Neutrophil (primary cell): Measurements from ENCODE around the gene SLC26A11.

Experiments used
- H3K27ac ChIP-seq: fragments of 200-600 bp; sonication (generic); 2 replicates; pipeline ENCODE4 v1.5.1; 2016; ENCODE audit warnings: mild to moderate bottlenecking, moderate library complexity
- H3K27me3 ChIP-seq: fragments of 200-600 bp; sonication (generic); 2 replicates; pipeline ENCODE4 v1.6.0; 2016; ENCODE audit warnings: mild to moderate bottlenecking
- H3K36me3 ChIP-seq: fragments of 200-600 bp; sonication (generic); 2 replicates; pipeline ENCODE4 v1.5.1; 2017
- H3K4me1 ChIP-seq, 2 experiments: fragments of 200-600 bp in 1 of 2; sonication (generic) in 1 of 2; 1 replicate in 1 of 2; 2 replicates in 1 of 2; pipeline versions ENCODE4 v1.5.1 to v1.6.1; 2013 to 2016; ENCODE audit warnings: low read depth in 1 of 2, low read length in 1 of 2, mild to moderate bottlenecking in 1 of 2, moderate library complexity in 1 of 2; ENCODE audit not compliant: control insufficient read depth in 1 of 2, insufficient read depth in 1 of 2
- H3K4me3 ChIP-seq, 2 experiments: fragments of 200-600 bp in 1 of 2; sonication (generic) in 1 of 2; 1 replicate in 1 of 2; 2 replicates in 1 of 2; pipeline ENCODE4 v1.5.1; 2013 to 2016; ENCODE audit warnings: low read depth in 1 of 2, low read length in 1 of 2, mild to moderate bottlenecking in 1 of 2, moderate library complexity in 1 of 2
- H3K9me3 ChIP-seq: fragments of 200-600 bp; sonication (generic); 2 replicates; pipeline ENCODE4 v1.5.1; 2016
- TF ChIP-seq, protein P1 (sequence below): fragments of 200-600 bp; sonication (generic); IDR thresholded peaks from 2 replicates; pipeline ENCODE4 v1.5.1; 2016; ENCODE audit warnings: antibody characterized with exemption

Gene SLC26A11

GRCh38 chr17:80261159-80261894 is 41.1 kb downstream of the SLC26A11 start:
- Histone ChIP-seq H3K9me3 (no peaks in the 10 kb centered on the region), H3K4me1 (peaks cover 45 to 49% of the 10 kb centered on the region in 2 experiments), H3K27me3 (peaks cover 5% of the 10 kb centered on the region), H3K4me3 (peak overlapping the region; percentile 94 to 97), H3K36me3 (peaks cover 18% of the 10 kb centered on the region), H3K27ac (peak overlapping the region; percentile 98)
- TF ChIP-seq, protein P1, sequence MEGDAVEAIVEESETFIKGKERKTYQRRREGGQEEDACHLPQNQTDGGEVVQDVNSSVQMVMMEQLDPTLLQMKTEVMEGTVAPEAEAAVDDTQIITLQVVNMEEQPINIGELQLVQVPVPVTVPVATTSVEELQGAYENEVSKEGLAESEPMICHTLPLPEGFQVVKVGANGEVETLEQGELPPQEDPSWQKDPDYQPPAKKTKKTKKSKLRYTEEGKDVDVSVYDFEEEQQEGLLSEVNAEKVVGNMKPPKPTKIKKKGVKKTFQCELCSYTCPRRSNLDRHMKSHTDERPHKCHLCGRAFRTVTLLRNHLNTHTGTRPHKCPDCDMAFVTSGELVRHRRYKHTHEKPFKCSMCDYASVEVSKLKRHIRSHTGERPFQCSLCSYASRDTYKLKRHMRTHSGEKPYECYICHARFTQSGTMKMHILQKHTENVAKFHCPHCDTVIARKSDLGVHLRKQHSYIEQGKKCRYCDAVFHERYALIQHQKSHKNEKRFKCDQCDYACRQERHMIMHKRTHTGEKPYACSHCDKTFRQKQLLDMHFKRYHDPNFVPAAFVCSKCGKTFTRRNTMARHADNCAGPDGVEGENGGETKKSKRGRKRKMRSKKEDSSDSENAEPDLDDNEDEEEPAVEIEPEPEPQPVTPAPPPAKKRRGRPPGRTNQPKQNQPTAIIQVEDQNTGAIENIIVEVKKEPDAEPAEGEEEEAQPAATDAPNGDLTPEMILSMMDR = no peak

- TF ChIP-seq, protein P1 = no peak
- H3K27me3 ChIP-seq = peaks cover 5% of the 10 kb centered on the region
- peaks cover 24% of the 10 kb centered on the region for H3K36me3 ChIP-seq
- H3K4me1 ChIP-seq = peaks cover 45 to 49% of the 10 kb centered on the region in 2 experiments
- no peaks in the 10 kb centered on the region for H3K9me3 ChIP-seq
- peak overlapping the region; percentile 94 to 97 for H3K4me3 ChIP-seq
- H3K27ac ChIP-seq = peak overlapping the region; percentile 98
Observed at GRCh38 chr17:80261895-80262279, 41.7 kb downstream of the SLC26A11 start.

DNA sequence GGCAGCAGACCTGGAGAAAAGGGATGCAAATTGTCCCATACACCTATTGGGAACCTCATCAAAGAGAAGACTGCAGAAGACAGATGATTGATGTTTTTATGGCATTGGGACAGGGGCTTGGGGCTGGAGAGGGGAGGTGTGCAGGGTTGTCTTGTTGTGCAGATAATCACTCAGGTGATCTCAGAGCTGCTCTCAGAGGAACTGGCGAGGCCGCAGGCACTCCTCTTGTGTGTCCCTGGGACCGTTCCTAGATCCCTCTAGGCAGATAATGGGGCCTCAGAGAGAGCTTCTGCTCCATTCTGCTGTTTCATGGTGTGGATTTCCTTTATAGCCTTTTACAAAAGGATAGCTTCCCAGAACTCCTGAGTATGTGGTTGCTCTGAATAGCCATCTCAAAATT is 42.1 kb downstream of the SLC26A11 start:
- H3K27ac ChIP-seq = peak overlapping the region; percentile 98
- peak overlapping the region; percentile 94 to 97 for H3K4me3 ChIP-seq
- peaks cover 45 to 49% of the 10 kb centered on the region in 2 experiments for H3K4me1 ChIP-seq
- no peaks in the 10 kb centered on the region for H3K9me3 ChIP-seq
- peaks cover 25% of the 10 kb centered on the region for H3K36me3 ChIP-seq
- peaks cover 5% of the 10 kb centered on the region for H3K27me3 ChIP-seq
- TF ChIP-seq, protein P1 = no peak

- Histone ChIP-seq H3K9me3 (no peaks in the 10 kb centered on the region), H3K27ac (peak overlapping the region; percentile 98), H3K27me3 (peaks cover 5% of the 10 kb centered on the region), H3K4me1 (peaks cover 45 to 49% of the 10 kb centered on the region in 2 experiments), H3K36me3 (peaks cover 25% of the 10 kb centered on the region), H3K4me3 (peak overlapping the region; percentile 94 to 97)
- TF ChIP-seq, protein P1 = no peak
Observed at GRCh38 chr17:80262775-80263244, 42.6 kb downstream of the SLC26A11 start.

DNA sequence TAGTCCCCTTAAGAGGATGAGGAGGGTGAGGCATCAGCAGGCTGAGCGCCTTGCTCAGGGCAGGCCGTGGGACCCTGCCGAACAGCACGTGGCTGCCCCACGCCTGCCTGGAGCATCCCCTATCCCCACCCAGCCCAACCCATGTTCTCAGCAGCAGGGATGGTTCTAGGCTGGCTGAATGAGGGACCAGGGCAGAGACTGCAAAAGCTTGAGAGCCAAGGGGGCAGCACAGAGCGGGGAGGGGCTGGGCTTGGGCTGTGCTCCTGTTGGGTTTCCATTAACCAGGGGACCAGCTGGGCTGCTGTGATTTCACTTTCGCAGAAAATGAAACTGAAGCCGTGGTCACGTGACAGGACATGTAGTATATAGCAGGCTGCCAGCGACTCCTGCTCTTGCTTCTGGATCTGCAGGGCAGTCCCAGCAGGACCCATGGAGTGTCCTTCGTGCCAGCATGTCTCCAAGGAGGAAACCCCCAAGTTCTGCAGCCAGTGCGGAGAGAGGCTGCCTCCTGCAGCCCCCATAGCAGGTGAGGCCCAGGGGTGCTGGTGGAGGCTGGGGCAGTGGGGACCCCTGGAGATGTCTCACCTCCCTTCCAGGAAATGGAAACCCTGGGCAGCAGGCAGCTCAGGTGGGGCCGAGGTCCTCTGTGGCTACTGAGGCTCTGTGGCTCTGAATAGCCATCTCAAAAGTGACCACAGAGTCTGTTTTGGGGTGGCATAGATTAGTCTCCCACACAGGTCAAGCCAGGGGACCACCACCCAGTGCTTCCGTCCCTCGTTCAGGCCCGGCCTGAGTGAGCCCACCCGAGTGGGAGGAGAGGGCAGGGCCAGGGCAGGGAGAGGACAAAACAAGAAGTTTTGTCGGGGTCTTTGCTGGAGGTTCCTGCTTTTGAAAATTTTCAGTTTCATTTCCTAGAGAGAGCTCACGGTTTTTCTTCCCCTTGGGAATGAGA is 43.3 kb downstream of the SLC26A11 start:
- H3K27ac ChIP-seq = peak overlapping the region; percentile 98
- H3K9me3 ChIP-seq = no peaks in the 10 kb centered on the region
- TF ChIP-seq, protein P1 = peak; percentile 43
- H3K4me3 ChIP-seq = peak overlapping the region; percentile 94 to 97
- H3K27me3 ChIP-seq = peaks cover 5% of the 10 kb centered on the region
- H3K4me1 ChIP-seq = peaks cover 45 to 49% of the 10 kb centered on the region in 2 experiments
- peaks cover 28% of the 10 kb centered on the region for H3K36me3 ChIP-seq
